Type B pancreatic cell (in vitro differentiated cells): ENCODE measurements around the gene TBC1D22A. TPM values are rescaled to one million over a fixed set of nuclear protein-coding genes. Genes with fewer than 3 reads are reported as not detected.

Experiments used
- DNase-seq: peaks from one replicate; pipeline ENCODE4 v3.0.0; 2021; ENCODE audit warnings: mixed read lengths; ENCODE audit not compliant: unreplicated experiment; ENCODE audit errors: extremely low spot score
- H3K27ac Mint-ChIP-seq: 2 replicates; pipeline ENCODE4 v1.8.0; 2021; ENCODE audit warnings: mild to moderate bottlenecking, mixed read lengths
- H3K27me3 Mint-ChIP-seq: 2 replicates; pipeline ENCODE4 v1.8.0; 2021; ENCODE audit warnings: mixed read lengths
- H3K36me3 Mint-ChIP-seq: 2 replicates; pipeline ENCODE4 v1.8.0; 2021; ENCODE audit warnings: mixed read lengths
- H3K4me1 Mint-ChIP-seq: one replicate; pipeline ENCODE4 v1.8.0; 2021; ENCODE audit warnings: mixed read lengths; ENCODE audit not compliant: unreplicated experiment
- H3K4me3 Mint-ChIP-seq: 2 replicates; pipeline ENCODE4 v1.8.0; 2021; ENCODE audit warnings: mild to moderate bottlenecking, mixed read lengths
- H3K9me3 Mint-ChIP-seq: 2 replicates; pipeline ENCODE4 v1.8.0; 2021; ENCODE audit warnings: mixed read lengths
- CTCF ChIP-seq: fragments of 200-600 bp; sonication (generic); conservative IDR thresholded peaks from 2 replicates; pipeline ENCODE4 v1.5.0; 2021; ENCODE audit warnings: antibody characterized with exemption, mild to moderate bottlenecking
- total RNA-seq: library from RNA; stranded (reverse); gene quantifications from 2 replicates; pipeline ENCODE4 v1.2.1, GENCODE V29; 2021; ENCODE audit warnings: low replicate concordance

TBC1D22A gene
- total RNA-seq, 1 donor from 2014 or later, result 16.2 TPM

- no peak for TF ChIP-seq CTCF
- H3K4me1 Mint-ChIP-seq, result peaks cover 22% of the 10 kb centered on the region
- peak overlapping the region; percentile 74 for H3K27ac Mint-ChIP-seq
- H3K4me3 Mint-ChIP-seq, result peak overlapping the region; percentile 65
- DNase-seq, result no peak
- H3K9me3 Mint-ChIP-seq, result no peaks in the 10 kb centered on the region
- no peaks in the 10 kb centered on the region for H3K27me3 Mint-ChIP-seq
- H3K36me3 Mint-ChIP-seq, result peaks cover 8% of the 10 kb centered on the region
Measured at GRCh38 chr22:47043835-47044721, 281.6 kb downstream of the TBC1D22A start.

- no peaks in the 10 kb centered on the region for H3K27me3 Mint-ChIP-seq
- H3K36me3 Mint-ChIP-seq, result peaks cover 3% of the 10 kb centered on the region
- H3K27ac Mint-ChIP-seq, result peak overlapping the region; percentile 74
- no peak for DNase-seq
- TF ChIP-seq CTCF, result peak; percentile 20
- no peaks in the 10 kb centered on the region for H3K9me3 Mint-ChIP-seq
- H3K4me1 Mint-ChIP-seq, result peaks cover 26% of the 10 kb centered on the region
- H3K4me3 Mint-ChIP-seq, result peak overlapping the region; percentile 46
Measured at GRCh38 chr22:47044722-47045535, 282.5 kb downstream of the TBC1D22A start.

GRCh38 chr22:47045691-47046410 is 283.4 kb downstream of the TBC1D22A start:
- no peaks in the 10 kb centered on the region for H3K9me3 Mint-ChIP-seq
- H3K27ac Mint-ChIP-seq, result peak overlapping the region; percentile 4
- H3K36me3 Mint-ChIP-seq, result peaks cover 3% of the 10 kb centered on the region
- no peak for TF ChIP-seq CTCF
- peaks cover 30% of the 10 kb centered on the region for H3K4me1 Mint-ChIP-seq
- H3K4me3 Mint-ChIP-seq, result no peak overlapping the region
- DNase-seq, result no peak
- H3K27me3 Mint-ChIP-seq, result no peaks in the 10 kb centered on the region

- DNase-seq, result no peak
- no peaks in the 10 kb centered on the region for H3K27me3 Mint-ChIP-seq
- peak overlapping the region; percentile 72 for H3K27ac Mint-ChIP-seq
- H3K36me3 Mint-ChIP-seq, result peaks cover 3% of the 10 kb centered on the region
- H3K4me1 Mint-ChIP-seq, result peaks cover 31% of the 10 kb centered on the region
- H3K4me3 Mint-ChIP-seq, result peak overlapping the region; percentile 27
- no peak for TF ChIP-seq CTCF
- no peaks in the 10 kb centered on the region for H3K9me3 Mint-ChIP-seq
Measured at GRCh38 chr22:47046411-47047065, 284.1 kb downstream of the TBC1D22A start.
